8988T (cell line): Measurements from ENCODE around the gene LMO2.

Experiments used
- DNase-seq: peaks from one replicate; pipeline ENCODE4 v3.0.0; 2011

Gene LMO2

DNA sequence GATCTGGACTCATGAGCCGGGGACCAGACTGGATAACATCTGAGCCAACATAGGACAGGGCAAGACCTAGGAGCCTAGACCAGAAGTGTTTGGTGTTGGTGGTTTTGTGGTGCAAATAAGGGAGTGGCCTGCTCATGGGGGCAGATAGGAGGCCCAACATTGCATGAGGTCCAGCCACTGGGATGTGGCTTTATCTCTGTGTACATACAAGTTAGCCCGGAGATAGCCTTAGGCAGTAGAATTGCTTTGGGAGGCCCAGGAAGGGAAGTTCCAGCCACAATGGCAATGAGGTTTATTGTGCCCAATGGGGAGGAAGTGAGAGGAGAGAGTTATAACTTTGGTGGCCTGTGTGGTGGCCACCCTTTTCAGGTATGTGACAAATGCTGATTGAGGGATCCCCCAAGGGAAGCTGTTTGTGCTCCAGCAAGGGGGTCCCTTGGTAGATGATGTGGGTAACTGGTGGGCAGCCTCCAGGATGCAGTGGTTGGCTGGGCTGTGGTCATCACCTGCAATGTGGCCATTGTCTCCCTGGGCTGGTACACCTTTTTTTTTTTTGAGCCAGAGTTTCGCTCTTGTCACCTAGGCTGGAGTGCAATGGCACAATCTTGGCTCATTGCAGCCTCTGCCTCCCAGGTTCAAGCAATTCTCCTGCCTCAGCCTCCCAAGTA is 6.4 kb downstream of the LMO2 start:
- DNase-seq, result no peak

DNA sequence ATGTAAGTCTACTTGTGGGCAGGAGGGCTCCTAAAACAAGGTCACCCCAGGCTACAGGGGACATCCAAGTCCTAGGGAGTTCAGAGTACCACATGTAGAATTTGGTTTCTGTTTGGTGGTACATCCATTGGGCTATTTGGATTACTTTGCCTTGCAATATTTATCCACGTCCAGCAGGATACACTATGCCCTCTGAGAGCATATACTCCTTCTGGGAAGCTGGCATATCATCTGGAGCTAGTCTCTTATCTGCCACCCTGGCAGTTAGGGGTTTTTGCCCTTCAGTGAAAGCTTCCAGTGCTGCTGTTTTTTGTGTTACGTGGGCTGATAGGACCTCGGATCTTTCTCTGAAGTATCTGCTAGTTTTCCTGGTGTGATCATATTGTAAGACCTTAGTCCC is 7.3 kb downstream of the LMO2 start:
- no peak for DNase-seq

- no peak for DNase-seq
Observed at GRCh38 chr11:33884035-33884434, 7.8 kb downstream of the LMO2 start.

DNA sequence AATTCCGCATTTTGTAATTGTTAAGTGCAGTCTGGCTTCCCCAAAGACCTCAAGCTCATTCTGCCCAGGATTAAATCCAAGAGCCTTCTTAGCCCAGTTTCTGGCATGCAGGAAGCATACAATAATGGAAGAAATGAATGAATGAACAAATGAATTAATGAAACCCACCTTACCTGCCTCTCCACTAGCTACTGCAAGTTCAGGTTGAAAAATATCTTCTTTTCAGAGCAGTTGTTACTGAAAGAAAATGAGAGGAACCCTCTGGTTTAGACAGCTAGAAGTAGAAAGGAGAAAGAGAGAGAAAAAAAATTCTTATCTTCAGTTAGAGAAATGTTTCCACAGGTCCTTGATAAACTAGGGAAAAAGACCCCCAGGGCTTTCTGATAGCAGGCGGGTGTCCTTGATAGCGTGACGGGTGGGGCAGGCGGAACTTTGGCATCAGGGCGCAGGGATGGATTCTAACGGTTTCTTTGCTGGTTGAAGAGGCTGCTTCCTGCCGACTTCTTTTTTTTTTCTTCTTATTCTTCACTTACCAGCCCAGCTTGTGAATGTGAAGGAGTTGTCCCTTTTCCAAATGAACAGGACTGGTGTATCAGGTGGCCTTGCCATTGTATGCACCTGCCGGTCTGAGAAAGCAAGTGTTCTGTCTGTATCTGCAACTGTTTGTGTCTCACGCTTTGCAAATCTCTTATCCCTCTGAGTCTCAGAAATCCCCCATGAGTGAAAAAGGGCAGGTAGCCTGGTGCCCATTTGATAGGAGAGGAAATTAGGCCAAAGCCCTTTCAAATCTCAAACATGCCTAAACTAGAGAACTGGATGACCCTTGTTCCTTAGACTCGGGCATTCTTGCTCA is 10.0 kb downstream of the LMO2 start:
- DNase-seq, result no peak

- DNase-seq, result no peak
Observed at GRCh38 chr11:33880979-33881378, 10.9 kb downstream of the LMO2 start.

- no peak for DNase-seq
Observed at GRCh38 chr11:33879375-33879774, 12.5 kb downstream of the LMO2 start.

GRCh38 chr11:33877038-33877437 is 14.8 kb downstream of the LMO2 start:
- DNase-seq, result no peak

DNA sequence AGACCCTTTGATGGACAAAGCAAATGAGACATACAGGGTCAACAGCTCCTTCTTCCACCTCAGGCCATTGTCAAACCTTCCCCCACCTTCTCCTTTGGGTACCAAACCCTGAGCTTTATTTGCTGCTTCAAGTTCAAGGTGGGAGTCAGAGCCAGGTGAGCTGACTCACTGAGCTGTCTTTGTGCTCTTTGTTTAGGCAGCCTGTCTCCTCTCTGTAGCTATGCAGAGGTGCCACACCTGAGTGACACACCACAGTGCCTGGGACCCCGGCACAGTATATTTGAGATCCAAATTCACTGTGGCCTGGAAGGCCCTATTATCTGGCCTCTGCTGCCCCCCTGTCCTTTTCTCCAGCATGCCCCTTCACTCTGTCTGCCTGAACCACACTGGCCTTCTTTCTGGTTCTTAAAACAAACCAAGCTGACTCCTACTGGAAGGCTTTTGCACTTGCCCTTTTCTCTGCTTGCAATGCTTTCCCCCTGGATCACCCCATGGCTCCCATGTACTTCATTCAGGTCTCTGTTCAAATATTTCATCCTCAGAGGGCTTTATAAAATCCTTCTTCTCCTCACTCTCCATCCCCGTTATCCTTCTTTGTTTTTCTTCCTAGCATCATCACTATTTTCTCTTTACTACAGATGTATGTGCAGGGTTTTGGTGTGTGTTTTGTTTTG is 16.1 kb downstream of the LMO2 start:
- no peak for DNase-seq

DNA sequence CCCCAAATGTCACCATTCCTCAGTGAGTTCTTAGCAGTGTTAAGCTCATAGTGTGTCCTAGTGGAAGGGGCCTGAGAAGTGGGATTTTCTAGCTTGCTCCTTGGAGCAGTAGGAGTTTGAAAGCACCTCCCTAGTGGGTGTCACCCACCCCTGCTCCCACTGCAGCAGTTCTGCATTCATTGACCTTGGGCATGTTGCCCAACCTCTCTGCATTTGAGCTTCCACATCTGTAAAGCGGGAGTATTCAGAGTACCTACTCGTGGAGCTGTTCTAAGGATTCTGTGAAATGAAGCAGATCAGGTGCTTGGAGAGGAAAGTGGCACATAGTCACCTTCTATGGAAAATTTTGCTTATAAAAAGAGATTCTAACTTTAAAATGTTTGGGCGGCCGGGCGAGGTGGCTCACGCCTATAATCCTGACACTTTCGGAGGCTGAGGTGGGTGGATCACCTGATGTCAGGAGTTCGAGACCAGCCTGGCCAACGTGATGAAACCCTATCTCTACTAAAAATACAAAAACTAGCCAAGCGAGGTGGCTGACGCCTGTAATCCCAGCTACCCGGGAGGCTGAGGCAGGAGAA is 16.9 kb downstream of the LMO2 start:
- DNase-seq, result no peak

GRCh38 chr11:33874433-33874832 is 17.4 kb downstream of the LMO2 start:
- no peak for DNase-seq

GRCh38 chr11:33869481-33870422 is 22.1 kb downstream of the LMO2 start:
- peak; percentile 61 for DNase-seq

DNA sequence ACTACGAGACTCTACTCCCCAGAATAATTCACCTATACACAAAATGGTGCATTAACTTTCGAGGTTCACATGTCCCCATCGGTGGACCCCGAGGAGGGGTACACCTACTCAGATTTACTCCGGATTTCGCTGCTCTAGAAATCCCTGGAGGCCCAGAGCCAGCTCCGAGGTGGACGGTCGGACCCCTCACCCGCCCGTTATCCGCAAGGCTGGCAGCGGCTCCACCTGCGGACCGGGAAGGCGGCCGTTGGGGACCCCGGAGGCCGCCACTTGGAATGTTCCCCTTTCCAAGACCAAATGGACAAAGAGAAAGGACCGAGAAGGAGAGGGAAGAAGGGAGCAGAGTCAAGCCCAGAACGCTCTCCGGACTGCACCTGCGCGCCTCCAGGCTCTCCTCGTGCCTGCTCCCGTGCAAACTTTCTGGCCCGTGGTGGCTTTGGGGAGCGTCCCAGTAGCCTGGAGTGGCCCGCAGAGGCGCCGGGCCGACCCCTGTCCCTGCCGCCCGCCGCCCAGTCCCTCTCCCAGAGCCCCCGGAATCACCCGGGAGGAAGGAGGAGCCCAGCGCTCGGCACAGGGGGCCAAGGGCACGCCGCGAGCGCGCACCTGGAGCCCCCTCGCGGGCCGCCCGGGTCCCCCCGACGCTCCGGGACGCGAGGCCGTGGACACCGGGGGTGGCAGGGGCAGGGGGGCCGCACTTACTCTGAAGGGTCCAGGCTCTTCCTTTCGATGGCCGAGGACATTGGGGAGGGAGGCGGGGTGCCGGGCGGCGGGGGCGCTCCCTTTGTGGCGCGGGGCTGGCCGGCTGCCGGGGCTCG is 23.0 kb downstream of the LMO2 start:
- no peak for DNase-seq

- DNase-seq, result no peak
Observed at GRCh38 chr11:33867996-33868646, 23.8 kb downstream of the LMO2 start.

DNA sequence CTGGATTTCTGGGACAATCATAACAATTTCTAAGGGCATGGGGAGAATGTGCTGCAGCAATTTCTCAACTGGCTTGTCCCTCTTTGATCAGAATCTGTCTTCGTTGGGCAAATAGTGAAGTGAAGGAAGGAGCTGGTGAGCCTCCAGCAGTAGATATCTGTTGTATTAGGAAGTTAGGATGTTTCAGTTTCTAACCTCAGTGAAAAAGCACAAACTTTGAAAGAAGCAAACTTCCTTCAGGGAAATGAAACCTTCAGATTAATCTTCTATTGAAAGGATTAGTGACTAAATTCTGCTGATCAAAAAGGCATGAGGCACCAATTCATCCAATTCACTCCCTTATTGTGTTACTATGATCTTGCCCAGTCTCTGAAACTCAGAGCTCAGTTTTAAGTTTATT is 24.3 kb downstream of the LMO2 start:
- no peak for DNase-seq

GRCh38 chr11:33866936-33867335 is 24.9 kb downstream of the LMO2 start:
- no peak for DNase-seq

DNA sequence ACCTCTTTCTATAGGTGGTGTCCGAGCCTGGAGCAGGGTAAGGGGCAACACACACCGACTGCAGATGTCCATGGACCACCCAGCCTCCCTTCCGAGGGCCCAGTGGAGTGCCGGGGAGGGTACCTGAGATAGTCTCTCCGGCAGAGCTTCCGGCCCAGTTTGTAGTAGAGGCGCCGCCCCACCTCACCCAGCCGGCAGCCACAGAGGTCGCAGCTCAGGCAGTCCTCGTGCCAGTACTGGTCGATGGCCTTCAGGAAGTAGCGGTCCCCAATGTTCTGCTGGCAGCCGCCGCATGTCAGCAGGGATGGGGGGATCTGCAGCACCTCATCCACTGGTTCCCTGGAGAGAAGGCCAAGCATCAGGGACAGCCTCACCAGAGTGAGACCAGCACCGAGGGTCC is 27.4 kb downstream of the LMO2 start:
- no peak for DNase-seq

DNA sequence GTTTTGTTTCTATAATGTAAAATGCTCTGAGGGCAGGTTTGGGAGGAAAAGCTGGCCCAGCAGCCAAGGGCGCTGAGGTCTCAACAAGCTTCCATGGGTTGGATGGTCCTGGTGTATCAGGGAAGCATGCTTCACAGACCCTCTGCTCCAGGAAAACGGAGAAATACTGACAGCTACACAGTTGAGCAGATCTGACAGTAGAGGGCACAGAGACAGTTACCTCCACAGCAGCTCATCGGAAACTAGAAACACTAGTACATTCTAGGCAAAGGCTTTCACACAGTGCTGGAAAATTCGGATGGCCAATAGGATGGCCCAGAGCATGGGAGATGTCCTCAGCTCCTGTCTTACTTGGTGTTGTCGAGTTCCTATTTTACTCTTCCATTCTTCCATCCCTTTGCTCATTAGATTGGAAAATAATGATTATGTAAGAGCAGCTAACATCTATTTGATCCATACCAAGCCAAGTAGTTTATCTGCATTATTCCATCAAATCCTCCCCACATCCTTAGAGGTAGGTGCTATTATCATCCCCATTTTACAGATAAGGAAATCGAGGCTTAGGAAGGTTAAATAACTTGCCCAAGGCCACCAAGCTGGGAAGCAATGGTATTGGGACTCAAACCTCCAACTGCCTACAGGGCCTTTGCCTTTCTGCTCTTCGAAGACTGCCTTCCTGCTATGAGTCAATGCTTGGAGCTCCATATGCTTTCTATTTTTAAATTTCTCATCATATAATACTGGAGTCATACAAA is 28.3 kb downstream of the LMO2 start:
- DNase-seq, result no peak

DNA sequence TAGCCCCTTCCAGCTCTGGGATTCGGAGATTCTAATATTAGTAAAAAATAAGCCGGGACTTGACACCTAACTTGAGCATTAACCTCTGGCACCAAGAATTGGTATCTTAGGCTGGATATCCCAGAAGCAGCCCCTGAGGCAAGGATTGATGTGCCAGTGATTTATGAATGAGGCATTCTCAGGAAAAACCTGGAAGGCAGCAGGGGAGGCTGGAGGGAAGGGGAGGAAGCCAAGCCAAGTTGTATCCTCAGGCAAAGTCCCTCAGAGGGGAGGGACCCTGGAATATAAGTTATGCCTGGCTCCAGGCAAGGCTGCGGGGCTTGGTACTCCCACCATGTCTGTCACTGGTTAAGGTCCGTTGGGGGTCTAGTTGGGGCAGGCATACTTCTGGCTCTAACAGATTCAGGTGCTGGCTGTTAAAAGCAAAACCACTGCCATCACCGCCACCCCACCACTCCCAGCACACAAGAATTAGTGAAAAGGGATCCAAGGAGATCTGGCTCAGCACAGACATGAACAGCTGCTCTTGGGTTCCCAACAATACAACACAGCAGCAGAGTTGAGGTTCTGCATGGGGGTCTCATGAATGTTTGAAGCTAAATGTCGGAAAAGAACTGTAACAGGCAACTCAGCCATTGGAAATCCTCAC is 29.8 kb downstream of the LMO2 start:
- DNase-seq, result no peak

DNA sequence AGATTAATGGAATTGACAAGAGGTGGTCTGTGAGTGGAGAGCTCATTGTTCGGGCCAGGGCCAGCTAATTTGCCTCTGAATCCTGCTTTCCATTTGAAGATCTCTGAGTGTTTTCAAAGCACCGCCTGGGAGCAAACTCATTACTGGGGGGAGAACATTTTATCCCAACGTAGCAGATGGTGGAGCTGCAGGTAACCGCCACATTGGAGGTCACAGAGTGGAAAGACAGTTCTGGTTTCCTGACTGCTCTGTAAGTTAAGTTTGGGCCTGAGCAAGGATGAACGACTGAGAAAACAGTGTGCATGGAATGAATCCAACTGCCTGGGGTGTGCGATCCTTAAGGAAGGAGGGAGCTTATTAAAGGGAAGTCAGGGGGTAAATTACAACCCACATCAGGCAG is 30.5 kb downstream of the LMO2 start:
- DNase-seq, result no peak

GRCh38 chr11:33860926-33861325 is 30.9 kb downstream of the LMO2 start:
- no peak for DNase-seq
